MM.1S (cell line): ENCODE results near the gene ZNF507.

Experiments
- EZH2 ChIP-seq: fragments of 300-600 bp; sonication (generic); optimal IDR thresholded peaks from 2 replicates; pipeline ENCODE3; 2017; ENCODE audit warnings: low read depth, mild to moderate bottlenecking, antibody characterized with exemption, low read length, mixed read lengths
- EZH2phosphoT487 ChIP-seq: fragments of 300-600 bp; sonication (generic); IDR thresholded peaks from 2 replicates; pipeline ENCODE4 v1.6.1; 2018; ENCODE audit warnings: antibody characterized with exemption, low read length
- TF ChIP-seq, protein P1 (sequence below): fragments of 300-600 bp; sonication (generic); IDR thresholded peaks from 2 replicates; pipeline ENCODE4 v1.5.1; 2016; ENCODE audit warnings: antibody characterized with exemption, low read length, mixed read lengths

DNA sequence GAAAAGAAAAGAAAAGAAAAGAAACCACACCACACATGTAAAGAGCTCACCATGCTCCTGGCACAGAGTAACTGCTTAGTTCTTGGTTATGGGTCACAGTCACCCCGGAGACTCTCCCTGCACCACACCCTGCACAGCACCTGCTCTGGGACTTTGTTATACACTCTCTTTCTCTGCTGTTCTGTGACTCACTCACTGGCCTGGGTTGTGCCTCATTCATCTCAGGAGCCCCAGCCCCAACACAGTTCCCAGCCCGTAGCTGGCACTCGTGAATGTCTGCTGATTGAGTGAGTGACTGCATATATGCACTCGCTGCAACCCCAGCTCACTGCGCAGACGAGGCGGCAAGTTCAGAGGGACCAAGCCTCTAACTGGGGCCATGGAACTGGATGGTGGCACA lies 22.9 kb upstream of the ZNF507 start:
- TF ChIP-seq, protein P1, sequence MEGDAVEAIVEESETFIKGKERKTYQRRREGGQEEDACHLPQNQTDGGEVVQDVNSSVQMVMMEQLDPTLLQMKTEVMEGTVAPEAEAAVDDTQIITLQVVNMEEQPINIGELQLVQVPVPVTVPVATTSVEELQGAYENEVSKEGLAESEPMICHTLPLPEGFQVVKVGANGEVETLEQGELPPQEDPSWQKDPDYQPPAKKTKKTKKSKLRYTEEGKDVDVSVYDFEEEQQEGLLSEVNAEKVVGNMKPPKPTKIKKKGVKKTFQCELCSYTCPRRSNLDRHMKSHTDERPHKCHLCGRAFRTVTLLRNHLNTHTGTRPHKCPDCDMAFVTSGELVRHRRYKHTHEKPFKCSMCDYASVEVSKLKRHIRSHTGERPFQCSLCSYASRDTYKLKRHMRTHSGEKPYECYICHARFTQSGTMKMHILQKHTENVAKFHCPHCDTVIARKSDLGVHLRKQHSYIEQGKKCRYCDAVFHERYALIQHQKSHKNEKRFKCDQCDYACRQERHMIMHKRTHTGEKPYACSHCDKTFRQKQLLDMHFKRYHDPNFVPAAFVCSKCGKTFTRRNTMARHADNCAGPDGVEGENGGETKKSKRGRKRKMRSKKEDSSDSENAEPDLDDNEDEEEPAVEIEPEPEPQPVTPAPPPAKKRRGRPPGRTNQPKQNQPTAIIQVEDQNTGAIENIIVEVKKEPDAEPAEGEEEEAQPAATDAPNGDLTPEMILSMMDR = no peak
- TF ChIP-seq EZH2 = no peak
- no peak for TF ChIP-seq EZH2phosphoT487
